DMS53 treated with DMSO at 0.1 percent for 48 hours (cell line): ENCODE measurements around the gene HAAO.
"Not testable (repeated sequence)": the region's sequence is repeated elsewhere in the genome, so short reads cannot be mapped to it uniquely, and the experiment has no call there.

Experiments used
- DNase-seq: peaks from one replicate; lab custom pipeline; 2025; ENCODE audit not compliant: unreplicated experiment; lab: John Stamatoyannopoulos, UW

The HAAO gene

DNA sequence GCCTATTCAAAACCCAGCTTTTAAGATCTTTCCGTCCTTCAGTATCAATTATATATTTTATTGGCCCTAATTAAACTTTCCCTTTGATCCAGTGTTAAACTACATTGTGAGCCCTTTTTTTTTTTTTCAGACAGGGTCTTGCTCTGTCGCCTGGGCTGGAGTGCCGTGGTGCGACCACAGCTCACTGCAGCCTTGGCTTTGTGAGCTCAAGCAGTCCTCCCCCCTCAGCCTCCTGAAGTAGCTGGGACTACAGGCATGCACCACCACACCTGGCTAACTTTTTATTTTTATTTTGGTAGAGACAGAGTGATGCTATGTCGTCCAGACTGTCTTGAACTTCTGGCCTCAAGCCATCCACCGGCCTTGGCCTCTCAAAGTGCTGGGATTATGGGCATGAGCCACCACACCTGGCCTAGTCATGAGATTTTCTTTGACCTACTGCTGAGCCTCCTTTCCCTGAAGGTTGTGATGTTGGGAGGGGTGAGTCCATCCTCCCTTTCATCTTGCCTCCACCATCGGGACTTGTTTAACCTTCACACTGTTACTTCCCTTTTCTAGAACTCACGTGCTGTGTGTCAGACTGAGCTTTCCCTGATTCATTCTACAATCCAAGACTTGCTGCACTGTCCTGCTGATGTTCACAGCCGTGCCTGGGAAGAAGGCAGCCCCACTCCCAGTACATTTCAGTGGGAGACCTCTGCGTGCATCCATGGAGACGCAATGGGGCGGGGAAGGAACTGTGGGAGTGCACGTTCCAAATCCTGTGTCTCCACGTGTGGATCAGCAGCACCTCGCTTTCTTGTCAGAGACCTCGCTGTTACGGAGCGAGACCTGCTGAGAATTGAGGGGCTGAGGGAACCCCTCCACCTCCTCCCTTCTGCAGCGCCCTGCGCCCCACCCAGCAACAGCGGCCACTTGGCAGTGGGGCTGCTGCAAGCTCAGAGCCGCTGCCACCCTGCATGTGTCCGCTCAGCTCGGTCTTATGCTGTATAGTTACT is 39.3 kb downstream of the HAAO start:
- DNase-seq = no peak

DNA sequence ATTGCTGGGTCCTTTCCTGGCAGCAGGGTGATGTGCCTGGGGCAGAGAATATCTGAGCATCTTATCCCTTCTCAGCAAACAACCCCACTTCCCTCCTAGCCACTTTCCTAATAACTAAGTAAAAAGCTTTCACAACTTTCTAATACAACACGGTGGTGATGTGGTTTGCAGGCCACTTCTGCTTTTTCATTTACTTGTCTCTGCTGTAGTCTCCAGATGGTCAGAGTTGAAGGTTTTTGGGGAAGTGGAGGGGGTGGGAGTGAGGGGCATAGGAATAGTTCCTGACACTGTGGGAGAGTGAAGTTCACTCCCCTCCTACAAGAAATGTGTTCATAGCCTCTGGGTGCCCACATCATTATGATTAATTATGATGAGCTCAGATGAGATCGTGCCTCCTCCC is 40.1 kb downstream of the HAAO start:
- DNase-seq = no peak

GRCh38 chr2:42748840-42749239 is 43.5 kb downstream of the HAAO start:
- no peak for DNase-seq

GRCh38 chr2:42747422-42747821 is 45.0 kb downstream of the HAAO start:
- no peak for DNase-seq

- DNase-seq = no peak
These were observed 47.8 kb downstream of the HAAO start for GRCh38 chr2:42744545-42745082.

DNA sequence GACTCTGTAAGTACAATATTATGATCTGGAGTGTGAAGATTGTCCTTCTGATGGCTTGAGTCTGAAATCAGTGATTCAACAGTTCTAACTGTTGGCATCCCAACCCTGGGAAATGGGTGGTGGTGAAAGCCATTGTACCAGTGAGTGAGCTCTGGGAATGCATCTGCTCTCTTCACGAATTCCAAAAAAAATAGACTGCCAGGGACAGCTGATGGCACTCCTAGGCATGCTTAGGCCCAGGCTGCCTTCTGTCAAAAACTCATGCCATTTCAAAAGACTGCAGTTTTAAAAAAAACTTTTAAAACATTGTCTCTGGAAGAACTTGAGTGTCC is 48.8 kb downstream of the HAAO start:
- DNase-seq = no peak

- DNase-seq = no peak
These were observed 49.4 kb downstream of the HAAO start for GRCh38 chr2:42742740-42743658.

- no peak for DNase-seq
These were observed 51.2 kb downstream of the HAAO start for GRCh38 chr2:42741140-42741539.

DNA sequence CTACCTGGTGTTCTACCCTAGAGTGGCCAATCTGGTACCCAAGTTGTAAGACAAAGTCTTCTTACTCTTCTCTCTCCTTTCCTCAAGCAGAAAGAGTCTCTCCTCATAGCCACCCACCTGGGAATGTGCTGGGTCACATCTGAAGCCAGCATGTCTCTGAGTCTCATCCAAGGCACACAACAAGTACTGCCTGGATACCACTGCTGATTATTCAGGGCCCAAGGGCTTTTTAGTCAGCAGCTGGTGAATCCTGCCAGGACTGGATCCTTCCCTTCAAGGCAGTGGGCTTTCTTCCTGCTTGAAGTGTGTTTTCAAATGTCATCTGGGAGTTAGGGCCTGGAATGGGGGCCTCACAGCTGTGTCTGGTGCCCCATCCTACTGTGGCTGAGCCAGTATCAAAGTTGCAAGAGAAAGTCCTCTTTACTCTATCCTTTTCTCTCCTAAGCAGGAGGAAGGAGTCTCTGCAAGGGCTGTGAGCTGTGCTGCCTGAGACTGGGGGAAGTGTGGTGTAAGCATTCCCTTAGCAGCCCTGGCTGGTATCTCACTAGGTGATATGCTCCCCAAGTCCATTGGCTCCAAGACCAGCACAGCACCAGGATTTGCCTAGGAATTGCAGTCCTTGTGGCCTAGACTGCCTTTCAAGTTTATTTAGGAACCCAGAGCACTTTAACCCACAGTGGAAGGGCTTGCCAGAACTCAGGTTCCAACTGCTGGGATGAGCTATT is 55.6 kb downstream of the HAAO start:
- DNase-seq = no peak

DNA sequence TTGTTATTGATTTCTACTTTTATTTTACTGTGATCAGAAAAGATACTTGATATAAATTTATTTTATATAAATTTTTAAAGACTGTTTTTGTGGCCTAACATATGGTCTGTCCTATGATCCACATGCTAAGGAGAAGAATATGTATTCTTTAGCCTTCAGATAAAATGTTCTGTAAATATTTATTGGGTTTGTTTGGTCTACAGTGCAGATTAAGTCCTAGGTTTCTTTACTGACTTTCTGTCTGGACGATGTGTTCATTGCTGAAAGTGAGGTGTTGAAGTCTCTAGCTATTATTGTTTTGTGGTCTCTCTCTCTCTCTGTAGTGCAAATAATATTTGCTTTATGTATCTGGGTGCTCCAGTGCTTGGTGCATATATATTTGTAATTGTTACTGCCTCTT is 58.5 kb downstream of the HAAO start:
- DNase-seq = no peak

GRCh38 chr2:42731316-42731715 is 61.1 kb downstream of the HAAO start:
- not testable (repeated sequence) for DNase-seq

DNA sequence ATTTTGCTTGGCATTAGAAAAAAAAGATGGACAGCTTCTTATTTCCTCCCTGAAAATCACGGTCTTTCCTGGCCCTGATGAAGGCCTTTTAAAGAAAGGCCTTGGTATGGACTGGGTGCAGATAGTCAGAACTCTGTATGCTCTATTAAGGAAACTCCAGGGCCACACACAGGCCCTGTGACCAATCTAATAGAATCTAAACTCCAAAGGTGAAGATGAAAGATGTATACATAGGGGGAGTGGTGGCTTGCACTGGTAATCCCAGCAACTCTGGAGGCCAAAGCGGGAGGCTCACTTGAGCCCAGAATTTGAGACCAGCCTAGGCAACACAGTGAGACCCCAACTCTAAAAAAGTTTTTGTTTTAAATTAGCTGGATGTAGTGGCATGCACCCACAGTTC is 65.7 kb downstream of the HAAO start:
- no peak for DNase-seq

GRCh38 chr2:42725657-42726056 is 66.7 kb downstream of the HAAO start:
- no peak for DNase-seq

DNA sequence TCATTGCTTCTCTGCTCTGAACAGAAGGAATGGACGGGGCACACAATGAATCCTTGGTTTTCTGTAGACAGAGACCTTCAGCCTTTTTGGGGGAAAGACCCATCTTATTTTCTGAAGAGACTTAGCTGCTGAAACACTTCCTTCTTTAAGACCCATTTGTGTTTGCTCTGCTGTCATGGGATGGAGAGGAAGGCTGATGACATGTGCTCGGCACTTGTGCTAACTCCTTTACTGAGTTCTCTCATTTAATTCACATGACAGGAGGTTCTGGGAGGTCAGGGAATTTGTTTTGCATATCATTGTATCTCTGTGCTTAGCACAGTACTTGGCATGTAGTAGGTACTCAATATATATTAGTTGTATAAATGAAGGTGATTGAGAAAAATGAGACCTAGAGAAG is 67.5 kb downstream of the HAAO start:
- DNase-seq = no peak

DNA sequence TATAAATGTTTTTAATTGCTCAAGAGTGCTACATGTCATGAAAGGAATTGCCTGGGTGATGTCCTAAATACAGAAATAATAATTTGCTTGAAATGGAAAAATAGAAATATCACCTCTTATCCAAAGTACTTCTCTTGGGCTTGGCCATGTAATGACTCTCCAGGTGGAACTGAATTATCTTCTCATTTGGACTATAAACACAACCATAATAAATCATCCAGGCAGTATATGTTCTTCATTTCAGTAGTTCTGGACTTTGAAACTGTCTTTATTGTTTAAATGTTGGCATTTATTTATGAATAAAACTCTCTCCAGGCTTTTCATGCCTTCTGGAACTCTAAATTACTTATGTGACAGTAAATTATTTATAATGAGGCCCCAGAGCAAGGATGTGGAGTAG is 68.9 kb downstream of the HAAO start:
- DNase-seq = no peak

DNA sequence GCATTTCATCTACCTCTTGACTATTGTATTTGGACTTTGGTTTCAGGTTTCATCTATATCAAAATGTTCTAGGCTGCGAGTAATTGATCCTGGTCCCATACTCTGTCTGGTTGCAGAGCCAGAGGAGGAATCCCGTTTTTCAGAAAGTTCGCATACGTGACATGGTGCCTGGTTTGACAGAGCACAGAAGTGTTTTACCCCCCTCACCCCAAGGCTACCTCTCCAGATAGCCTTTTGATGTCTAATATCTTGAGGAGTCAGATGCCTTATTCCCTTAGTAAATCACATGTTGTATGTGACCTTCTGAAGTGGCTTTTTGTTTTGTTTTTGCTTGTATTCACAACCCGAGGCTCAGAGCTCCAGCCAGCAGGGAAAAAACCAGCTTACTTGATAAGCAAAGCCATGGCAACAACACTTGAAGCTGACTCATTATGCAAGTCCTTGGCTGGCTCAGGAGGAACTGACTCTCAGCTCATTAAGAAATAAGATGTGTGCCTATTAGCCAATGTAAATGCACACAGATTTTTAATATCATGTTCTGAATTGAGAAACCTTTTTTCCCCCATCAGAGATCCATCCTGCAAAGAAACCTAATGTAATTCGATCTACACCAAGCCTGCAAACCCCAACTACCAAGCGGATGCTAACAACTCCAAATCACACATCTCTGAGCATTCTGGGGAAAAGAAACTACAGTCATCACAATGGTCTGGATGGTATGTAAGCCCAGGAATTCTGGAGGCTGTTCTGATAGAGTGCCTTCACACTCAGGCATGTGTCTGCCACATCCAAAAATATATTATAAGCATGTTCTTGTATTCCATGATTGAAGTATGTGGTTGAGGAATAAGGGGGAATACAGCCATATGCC is 69.8 kb downstream of the HAAO start:
- DNase-seq = no peak

GRCh38 chr2:42721898-42722297 is 70.5 kb downstream of the HAAO start:
- no peak for DNase-seq
